CD14-positive monocyte (primary cell): Measurements from ENCODE around the gene FRMPD4. TPM values are rescaled to one million over a fixed set of nuclear protein-coding genes. Genes with fewer than 3 reads are reported as not detected.

Source experiments
- DNase-seq, 3 donors: peaks; one replicate each; pipeline ENCODE4 v3.0.0-alpha.2; 2011 to 2022
- H2AFZ ChIP-seq: 2 replicates; pipeline ENCODE4 v1.6.0; 2012; ENCODE audit warnings: mild to moderate bottlenecking, low read depth, low read length, inconsistent platforms; ENCODE audit not compliant: insufficient read depth, poor library complexity, severe bottlenecking
- H3K27ac ChIP-seq, 2 donors: 1 replicate in 1 of 2; 2 replicates in 1 of 2; pipeline ENCODE4 v1.5.1; 2012 to 2013; ENCODE audit warnings: low read length in 2 of 2, control low read depth in 1 of 2, inconsistent platforms in 1 of 2, low read depth in 1 of 2, mild to moderate bottlenecking in 1 of 2
- H3K27me3 ChIP-seq, 2 donors: one replicate each; pipeline versions ENCODE4 v1.6.0 to v1.6.1; 2011 to 2013; ENCODE audit warnings: low read length in 2 of 2; ENCODE audit not compliant: control insufficient read depth in 2 of 2, insufficient read depth in 2 of 2
- H3K36me3 ChIP-seq, 2 donors: replicated peaks in 1 of 2; 1 replicate in 1 of 2; 2 replicates in 1 of 2; pipeline versions ENCODE4 v1.5.1 to v1.6.1; 2012 to 2013; ENCODE audit warnings: low read length in 2 of 2, control low read depth in 1 of 2, inconsistent platforms in 1 of 2, mild to moderate bottlenecking in 1 of 2; ENCODE audit not compliant: insufficient read depth in 2 of 2, control insufficient read depth in 1 of 2
- H3K4me1 ChIP-seq, 2 donors: 1 replicate in 1 of 2; 2 replicates in 1 of 2; pipeline versions ENCODE4 v1.5.1 to v1.6.1; 2012 to 2013; ENCODE audit warnings: low read length in 2 of 2, control low read depth in 1 of 2, inconsistent platforms in 1 of 2, mild to moderate bottlenecking in 1 of 2, moderate library complexity in 1 of 2; ENCODE audit not compliant: insufficient read depth in 2 of 2, control insufficient read depth in 1 of 2
- H3K4me2 ChIP-seq: replicated peaks from 2 replicates; pipeline ENCODE3; 2012; ENCODE audit warnings: low read length, moderate library complexity, mild to moderate bottlenecking; ENCODE audit not compliant: poor library complexity, severe bottlenecking; ENCODE audit errors: extremely low read depth
- H3K4me3 ChIP-seq, 3 experiments: fragments of 200-600 bp in 1 of 3; sonication (generic) in 1 of 3; replicated peaks in 1 of 3; 1 replicate in 2 of 3; 2 replicates in 1 of 3; pipeline ENCODE4 v1.5.1; 2011 to 2013; ENCODE audit warnings: low read length in 3 of 3, mild to moderate bottlenecking in 3 of 3, control low read depth in 2 of 3, low read depth in 2 of 3, inconsistent platforms in 1 of 3, moderate library complexity in 1 of 3
- H3K79me2 ChIP-seq: 2 replicates; pipeline ENCODE4 v1.6.0; 2012; ENCODE audit warnings: mild to moderate bottlenecking, control low read depth, inconsistent platforms, low read length, moderate library complexity; ENCODE audit not compliant: insufficient read depth
- H3K9ac ChIP-seq: 2 replicates; pipeline ENCODE4 v1.6.0; 2017; ENCODE audit warnings: low read length, mild to moderate bottlenecking; ENCODE audit not compliant: insufficient read depth, poor library complexity, severe bottlenecking
- H3K9me3 ChIP-seq, 2 donors: replicated peaks in 1 of 2; 1 replicate in 1 of 2; 2 replicates in 1 of 2; pipeline versions ENCODE4 v1.5.1 to v1.6.1; 2012 to 2013; ENCODE audit warnings: low read length in 2 of 2, control low read depth in 1 of 2; ENCODE audit not compliant: control insufficient read depth in 1 of 2, insufficient read depth in 1 of 2
- H4K20me1 ChIP-seq: 2 replicates; pipeline ENCODE4 v1.6.0; 2012; ENCODE audit warnings: mild to moderate bottlenecking, low read length, control low read depth, moderate library complexity; ENCODE audit not compliant: insufficient read depth
- H3K27ac Mint-ChIP-seq, 7 donors: one replicate each; pipeline ENCODE4 v1.8.0; 2020; ENCODE audit warnings: mild to moderate bottlenecking in 7 of 7, mixed read lengths in 7 of 7, moderate library complexity in 6 of 7, inconsistent platforms in 2 of 7
- H3K27me3 Mint-ChIP-seq, 3 donors: one replicate each; pipeline ENCODE4 v1.8.0; 2021 to 2022; ENCODE audit warnings: low read depth in 3 of 3, mild to moderate bottlenecking in 3 of 3, mixed read lengths in 3 of 3, moderate library complexity in 3 of 3, inconsistent platforms in 1 of 3
- H3K36me3 Mint-ChIP-seq, 2 donors: one replicate each; pipeline ENCODE4 v1.8.0; 2020; ENCODE audit warnings: mixed read lengths in 2 of 2, inconsistent platforms in 1 of 2, mild to moderate bottlenecking in 1 of 2
- H3K4me1 Mint-ChIP-seq: one replicate; pipeline ENCODE4 v1.8.0; 2020; ENCODE audit warnings: mild to moderate bottlenecking, mixed read lengths
- H3K4me3 Mint-ChIP-seq, 2 donors: one replicate each; pipeline ENCODE4 v1.8.0; 2020; ENCODE audit warnings: mild to moderate bottlenecking in 2 of 2, mixed read lengths in 2 of 2, moderate library complexity in 1 of 2
- H3K9me3 Mint-ChIP-seq, 7 donors: one replicate each; pipeline ENCODE4 v1.8.0; 2020 to 2022; ENCODE audit warnings: mixed read lengths in 7 of 7, mild to moderate bottlenecking in 6 of 7, moderate library complexity in 6 of 7, inconsistent platforms in 2 of 7
- CTCF ChIP-seq: fragments of 200-600 bp; IDR thresholded peaks from one replicate; pipeline ENCODE4 v1.8.0; 2022; ENCODE audit warnings: antibody characterized with exemption, mild to moderate bottlenecking
- WGBS: methylation state at CpG from one replicate; pipeline ENCODE4 v1.1.5; 2013; ENCODE audit warnings: missing lambda C conversion rate; ENCODE audit not compliant: insufficient coverage; 5-methylcytosine and 5-hydroxymethylcytosine counted together
- intact Hi-C, 2 donors: fragments of 100-400 bp; cut with micrococcal nuclease; formaldehyde crosslinking; loops; one replicate each; pipeline versions ENCODE4 v1.15.0 to v1.15.1; 2023
- polyA plus RNA-seq, 3 donors: library from polyadenylated mRNA; depleted of rRNA in 1 of 3; unstranded in 2 of 3; stranded (reverse) in 1 of 3; fragments of 300-500 nt in 2 of 3; fragments of >200 nt in 1 of 3; fragmentation: Illumina TruSeq in 2 of 3; gene quantifications; 1 replicate in 2 of 3; 2 replicates in 1 of 3; pipeline ENCODE4 v1.2.3, GENCODE V29; 2012 to 2021

The FRMPD4 gene
- polyA plus RNA-seq, 3 donors = not detected

- Mint-ChIP-seq H3K27me3 (peaks cover 0 to 4% (median 2%) of the 10 kb centered on the region in 3 donors), H3K4me1 (no peaks in the 10 kb centered on the region), H3K27ac (no peak overlapping the region), H3K9me3 (no peaks in the 10 kb centered on the region), H3K36me3 (no peaks in the 10 kb centered on the region), H3K4me3 (no peak overlapping the region)
- H3K4me1 ChIP-seq = no peaks in the 10 kb centered on the region
- no peaks in the 10 kb centered on the region for H3K36me3 ChIP-seq
- H3K9ac ChIP-seq = no peak overlapping the region
- no peak for TF ChIP-seq CTCF
- H3K4me2 ChIP-seq = no peak overlapping the region
- WGBS = no CpG with 5 or more reads among the region's 1 CpG
- H2AFZ ChIP-seq = no peak overlapping the region
- intact Hi-C loops = no loop called here
- H4K20me1 ChIP-seq = no peaks in the 10 kb centered on the region
- DNase-seq = no peak
- no peak overlapping the region for H3K27ac ChIP-seq
- H3K79me2 ChIP-seq = no peaks in the 10 kb centered on the region
- no peaks in the 10 kb centered on the region for H3K9me3 ChIP-seq
- peaks cover 0 to 2% of the 10 kb centered on the region in 2 donors for H3K27me3 ChIP-seq
- no peak overlapping the region for H3K4me3 ChIP-seq
These were observed 274.3 kb downstream of the FRMPD4 start for GRCh38 chrX:12412561-12412960.

- Histone ChIP-seq H3K9me3 (no peaks in the 10 kb centered on the region), H2AFZ (no peak overlapping the region), H3K36me3 (no peaks in the 10 kb centered on the region), H3K79me2 (no peaks in the 10 kb centered on the region), H3K9ac (no peak overlapping the region), H3K27me3 (no peaks in the 10 kb centered on the region), H3K27ac (no peak overlapping the region), H3K4me3 (no peak overlapping the region), H3K4me1 (no peaks in the 10 kb centered on the region), H4K20me1 (no peaks in the 10 kb centered on the region), H3K4me2 (no peak overlapping the region)
- intact Hi-C loops = no loop called here
- H3K4me1 Mint-ChIP-seq = no peaks in the 10 kb centered on the region
- no peak overlapping the region for H3K4me3 Mint-ChIP-seq
- peaks cover 0 to 3% (median 2%) of the 10 kb centered on the region in 7 donors for H3K9me3 Mint-ChIP-seq
- TF ChIP-seq CTCF = no peak
- DNase-seq = no peak
- no peaks in the 10 kb centered on the region for H3K36me3 Mint-ChIP-seq
- WGBS = 100% methylated on average over 1 of the region's 4 CpGs
- H3K27ac Mint-ChIP-seq = no peak overlapping the region
- peaks cover 0 to 6% (median 0%) of the 10 kb centered on the region in 3 donors for H3K27me3 Mint-ChIP-seq
These were observed 281.3 kb downstream of the FRMPD4 start for GRCh38 chrX:12419591-12419990.
